Coronary artery (tissue), 2 donors: ENCODE results near the gene METTL25B.

ENCODE experiments used
- DNase-seq: peaks from one replicate; pipeline ENCODE4 v3.0.0-alpha.2; 2017; ENCODE audit warnings: low spot score
- H3K27ac ChIP-seq, 2 donors: fragments of 200-600 bp; sonication (generic); one replicate each; pipeline ENCODE4 v1.5.1; 2016 to 2019
- H3K4me3 ChIP-seq: fragments of 200-600 bp; sonication (generic); 2 replicates; pipeline ENCODE4 v1.5.1; 2016; ENCODE audit warnings: mild to moderate bottlenecking, moderate library complexity
- TF ChIP-seq, protein P1 (sequence below): fragments of 200-600 bp; sonication (generic); IDR thresholded peaks from one replicate; pipeline ENCODE4 v1.5.1; 2019; ENCODE audit warnings: antibody characterized with exemption

The METTL25B gene

DNA sequence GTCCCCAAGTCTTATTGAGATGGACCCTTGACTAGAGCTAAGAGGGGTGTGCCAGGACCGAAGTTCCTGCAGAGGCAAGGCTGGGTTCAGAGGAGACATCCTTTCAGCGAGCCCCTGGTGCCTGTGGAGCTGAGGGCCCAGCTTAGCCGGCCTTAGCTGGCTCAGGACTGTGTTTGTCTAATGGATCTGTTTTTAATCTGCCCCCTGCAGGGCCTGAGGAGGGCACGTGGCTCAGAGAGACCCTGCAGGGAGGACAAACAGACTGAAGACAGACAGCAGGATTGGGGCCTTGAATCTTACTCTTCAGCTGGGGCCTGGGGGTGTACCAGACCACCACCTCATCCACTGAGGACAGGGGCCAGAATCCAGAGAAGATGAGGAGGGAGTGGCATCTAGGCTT lies 24.5 kb upstream of the METTL25B start:
- no peak overlapping the region for H3K27ac ChIP-seq
- no peak for DNase-seq
- TF ChIP-seq, protein P1, sequence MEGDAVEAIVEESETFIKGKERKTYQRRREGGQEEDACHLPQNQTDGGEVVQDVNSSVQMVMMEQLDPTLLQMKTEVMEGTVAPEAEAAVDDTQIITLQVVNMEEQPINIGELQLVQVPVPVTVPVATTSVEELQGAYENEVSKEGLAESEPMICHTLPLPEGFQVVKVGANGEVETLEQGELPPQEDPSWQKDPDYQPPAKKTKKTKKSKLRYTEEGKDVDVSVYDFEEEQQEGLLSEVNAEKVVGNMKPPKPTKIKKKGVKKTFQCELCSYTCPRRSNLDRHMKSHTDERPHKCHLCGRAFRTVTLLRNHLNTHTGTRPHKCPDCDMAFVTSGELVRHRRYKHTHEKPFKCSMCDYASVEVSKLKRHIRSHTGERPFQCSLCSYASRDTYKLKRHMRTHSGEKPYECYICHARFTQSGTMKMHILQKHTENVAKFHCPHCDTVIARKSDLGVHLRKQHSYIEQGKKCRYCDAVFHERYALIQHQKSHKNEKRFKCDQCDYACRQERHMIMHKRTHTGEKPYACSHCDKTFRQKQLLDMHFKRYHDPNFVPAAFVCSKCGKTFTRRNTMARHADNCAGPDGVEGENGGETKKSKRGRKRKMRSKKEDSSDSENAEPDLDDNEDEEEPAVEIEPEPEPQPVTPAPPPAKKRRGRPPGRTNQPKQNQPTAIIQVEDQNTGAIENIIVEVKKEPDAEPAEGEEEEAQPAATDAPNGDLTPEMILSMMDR: no peak
- no peak overlapping the region for H3K4me3 ChIP-seq

- TF ChIP-seq, protein P1: no peak
- H3K4me3 ChIP-seq: peak overlapping the region; percentile 71
- H3K27ac ChIP-seq: no peak overlapping the region
- no peak for DNase-seq
Observed at GRCh38 chr1:156704166-156704711, 24.0 kb upstream of the METTL25B start.

DNA sequence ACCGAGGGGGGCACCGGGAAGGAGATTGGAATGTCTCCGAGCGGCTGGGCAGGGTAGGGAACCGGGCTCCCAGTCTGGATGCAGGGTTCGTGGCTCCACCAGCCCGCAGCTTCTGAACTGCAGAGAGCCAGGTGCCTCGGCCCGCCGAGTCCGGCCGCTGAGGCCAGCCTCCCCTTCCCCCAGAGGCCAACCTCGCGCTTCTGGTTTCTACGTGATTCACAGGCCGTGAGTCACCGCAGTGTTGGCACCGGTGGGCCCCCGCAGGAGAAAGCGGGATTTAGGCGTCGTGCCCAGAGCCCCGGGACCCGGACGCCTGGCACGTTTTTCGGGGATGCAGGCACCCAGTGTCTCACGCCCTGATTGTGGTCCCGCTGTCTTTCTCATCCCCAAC lies 23.3 kb upstream of the METTL25B start:
- peak overlapping the region; percentile 81 to 89 for H3K27ac ChIP-seq
- DNase-seq: no peak
- peak overlapping the region; percentile 71 for H3K4me3 ChIP-seq
- TF ChIP-seq, protein P1: no peak

DNA sequence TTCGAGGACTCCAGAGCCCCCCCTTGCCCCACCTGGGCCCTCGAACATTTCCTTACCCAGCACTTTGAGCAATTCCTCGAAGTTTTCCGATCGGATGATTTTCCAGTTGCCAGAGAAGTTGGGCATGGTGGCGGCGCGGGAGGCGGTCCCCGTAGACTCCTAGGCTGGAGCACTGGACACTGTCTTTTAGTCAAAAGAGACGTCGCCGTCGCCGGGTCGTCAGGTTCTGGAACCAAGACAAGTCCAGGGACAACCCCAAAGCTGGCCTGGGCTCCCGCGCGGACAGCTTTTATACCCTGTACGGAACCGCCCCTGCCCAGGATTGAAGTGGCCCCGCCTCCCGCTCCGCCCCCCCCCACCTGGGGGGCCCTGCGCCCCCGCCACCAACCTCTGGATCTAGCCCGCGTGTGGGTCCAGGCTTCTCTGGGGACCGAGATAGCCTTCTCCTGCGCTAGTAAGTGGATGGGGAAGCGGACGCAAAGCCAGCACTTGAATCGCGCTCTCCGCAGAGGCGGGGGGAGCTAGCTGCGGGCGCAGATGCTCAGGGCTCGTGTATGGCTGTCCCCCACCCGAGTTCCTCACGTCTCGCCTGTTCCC lies 22.9 kb upstream of the METTL25B start, which contains the start of gene CRABP2:
Gene CRABP2, minus strand, starts transcription at position 263 of the 597 bp plus-strand sequence. Its CDS starts 137 bp downstream, at position 126.
- H3K27ac ChIP-seq: peak within 1 kb of the TSS; percentile 81 to 89

GRCh38 chr1:156705918-156706656 lies 22.2 kb upstream of the METTL25B start:
- peak overlapping the region; percentile 81 to 89 for H3K27ac ChIP-seq
- no peak for DNase-seq
- peak overlapping the region; percentile 71 for H3K4me3 ChIP-seq
- TF ChIP-seq, protein P1: peak; percentile 78

More for the DNA sequence above, 22.9 kb upstream of the METTL25B start, which contains the start of gene CRABP2:
- DNase-seq: no peak
- TF ChIP-seq, protein P1: no peak
- peak within 1 kb of the TSS; percentile 71 for H3K4me3 ChIP-seq

- H3K4me3 ChIP-seq: peak overlapping the region; percentile 71
- TF ChIP-seq, protein P1: no peak
- DNase-seq: no peak
- peak overlapping the region; percentile 81 to 89 for H3K27ac ChIP-seq
Observed at GRCh38 chr1:156706657-156707416, 21.4 kb upstream of the METTL25B start.
